Activated T-helper 9 cell treated with anti-CD3 and anti-CD28 coated beads, Interleukin-2, amount 50 U/mL, for 16 hours (primary cell): ENCODE measurements around the gene C1orf105.

Source experiments
- DNase-seq: peaks from one replicate; pipeline ENCODE4 v3.0.0-alpha.2; 2020; ENCODE audit warnings: low read depth

Gene C1orf105

DNA sequence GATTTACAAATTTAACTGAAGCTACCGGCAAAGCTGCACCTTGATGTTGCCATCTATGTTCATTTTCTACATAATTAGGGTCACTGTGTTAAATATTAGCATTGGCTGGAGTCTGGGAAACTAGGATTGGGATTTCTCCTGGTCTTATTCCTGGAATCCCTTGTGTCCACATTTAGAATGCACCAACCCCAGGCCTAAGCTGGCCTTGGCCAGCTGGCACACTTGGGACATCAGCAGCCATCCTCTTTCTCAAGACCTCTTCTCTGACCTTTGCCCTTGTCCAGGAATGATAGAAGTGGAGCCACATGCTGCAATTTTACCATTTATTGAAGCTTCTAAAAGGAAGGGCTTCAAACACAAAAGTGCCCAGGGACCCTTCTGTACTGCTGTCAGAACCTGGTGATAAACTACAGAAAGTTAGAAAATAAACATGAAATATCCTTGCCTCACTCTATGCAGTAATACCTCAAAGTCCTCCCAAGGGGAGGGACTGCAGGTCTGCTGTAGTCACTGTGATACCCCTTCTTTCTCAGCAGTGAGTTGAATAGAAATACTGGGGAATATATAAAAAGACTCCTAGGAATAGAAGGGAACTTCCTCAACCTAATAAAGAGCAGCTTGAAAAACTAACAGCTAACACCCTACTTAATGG, 37.1 kb downstream of the C1orf105 start:
- DNase-seq, result no peak

DNA sequence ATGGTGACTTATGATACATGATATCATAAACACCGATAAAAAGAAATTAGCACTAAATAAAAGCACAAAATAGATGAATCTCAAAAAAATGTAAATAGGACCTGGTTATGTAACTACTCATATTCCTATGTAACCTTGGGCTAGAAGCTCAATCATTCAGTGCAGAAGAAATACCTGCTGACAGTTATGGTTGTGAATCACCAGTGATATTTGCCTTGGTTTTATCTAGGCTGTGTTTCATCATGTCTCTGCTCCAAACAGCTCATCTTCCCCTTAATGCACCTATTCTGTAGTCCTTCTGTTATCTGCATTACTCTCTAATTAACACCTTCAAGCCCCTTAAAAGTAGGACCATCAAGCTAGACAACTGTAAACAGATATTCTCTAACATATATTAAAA, 39.7 kb downstream of the C1orf105 start:
- no peak for DNase-seq

- no peak for DNase-seq
Observed at GRCh38 chr1:172460887-172461315, 40.4 kb downstream of the C1orf105 start.

- no peak for DNase-seq
Observed at GRCh38 chr1:172465617-172466016, 45.1 kb downstream of the C1orf105 start.

GRCh38 chr1:172466795-172467407, 46.4 kb downstream of the C1orf105 start:
- no peak for DNase-seq

- no peak for DNase-seq
Observed at GRCh38 chr1:172467446-172467845, 47.0 kb downstream of the C1orf105 start.

DNA sequence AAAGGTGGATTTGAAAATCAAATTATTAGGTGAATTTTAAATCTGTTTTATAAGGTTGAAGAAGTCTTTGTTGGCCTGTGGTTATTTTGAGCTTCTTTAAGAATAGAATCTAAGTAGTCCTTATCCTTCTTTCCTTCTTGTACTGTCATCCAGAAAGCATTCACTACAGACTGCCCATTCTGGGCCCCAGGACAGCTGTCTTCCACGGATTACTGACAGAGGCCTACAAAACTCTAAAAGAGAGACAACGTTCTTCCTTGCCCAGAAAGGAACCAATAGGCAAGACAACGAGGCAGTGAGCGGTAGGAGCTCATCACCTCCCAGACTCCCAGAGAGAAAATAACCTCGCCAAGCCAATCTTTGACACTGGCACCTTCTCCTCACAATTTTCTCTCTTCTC, 47.8 kb downstream of the C1orf105 start:
- no peak for DNase-seq

DNA sequence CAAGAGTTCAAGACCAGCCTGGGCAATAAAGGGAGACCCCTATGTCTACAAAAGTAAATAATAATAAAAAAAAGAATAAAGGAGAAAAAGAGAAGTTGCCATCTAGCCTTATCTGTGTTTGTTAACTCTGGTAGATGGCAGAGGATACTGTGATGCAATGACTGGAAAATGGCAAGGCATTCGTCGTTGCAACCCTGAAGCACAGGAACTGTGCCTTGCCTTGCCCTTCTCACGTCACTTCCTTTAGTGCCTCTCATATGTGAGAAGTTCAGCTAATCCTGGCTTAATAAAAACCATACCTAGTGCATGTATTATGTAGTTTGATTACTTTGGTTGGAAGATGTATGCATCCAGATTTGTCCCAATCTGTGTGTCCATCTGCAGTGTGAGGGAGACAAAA, 49.2 kb downstream of the C1orf105 start:
- no peak for DNase-seq

DNA sequence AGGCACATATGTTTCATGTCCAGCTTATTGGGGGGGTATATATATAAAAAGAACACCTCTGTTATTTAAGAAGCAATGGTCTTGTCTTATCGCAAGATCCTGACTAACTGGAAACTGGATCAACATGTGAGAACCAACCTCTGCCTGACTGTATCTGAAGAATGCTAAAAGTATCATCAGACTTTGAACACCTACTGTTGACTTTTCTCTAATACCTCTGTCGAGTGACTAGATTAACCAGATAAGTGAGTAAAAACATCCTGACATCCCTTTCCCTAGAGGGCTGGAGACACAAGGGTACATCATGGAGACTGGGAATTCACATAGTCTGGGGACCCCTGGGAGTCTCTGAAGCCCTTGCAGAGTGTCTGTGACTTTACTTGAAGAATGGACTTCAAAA, 49.7 kb downstream of the C1orf105 start:
- no peak for DNase-seq

DNA sequence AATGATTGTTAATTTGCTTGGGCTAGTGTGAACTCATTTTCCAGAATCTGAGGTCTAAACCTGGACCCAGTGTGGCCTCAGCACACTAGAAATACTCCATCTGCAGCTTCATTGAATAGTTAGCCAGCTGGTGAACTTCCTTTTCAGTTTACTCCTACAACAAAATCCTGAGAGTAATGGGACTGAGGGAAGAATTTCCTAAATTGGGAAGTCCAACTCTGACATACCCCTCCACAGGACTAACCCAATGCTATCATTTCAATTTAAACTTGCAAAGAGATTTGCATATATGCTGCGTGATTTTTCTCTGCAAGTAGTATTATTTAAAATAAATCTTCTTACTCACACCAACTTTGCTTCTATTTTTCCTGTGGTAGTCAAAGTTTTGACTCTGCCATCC, 51.2 kb downstream of the C1orf105 start:
- no peak for DNase-seq

- no peak for DNase-seq
Observed at GRCh38 chr1:172472495-172472894, 52.0 kb downstream of the C1orf105 start.

DNA sequence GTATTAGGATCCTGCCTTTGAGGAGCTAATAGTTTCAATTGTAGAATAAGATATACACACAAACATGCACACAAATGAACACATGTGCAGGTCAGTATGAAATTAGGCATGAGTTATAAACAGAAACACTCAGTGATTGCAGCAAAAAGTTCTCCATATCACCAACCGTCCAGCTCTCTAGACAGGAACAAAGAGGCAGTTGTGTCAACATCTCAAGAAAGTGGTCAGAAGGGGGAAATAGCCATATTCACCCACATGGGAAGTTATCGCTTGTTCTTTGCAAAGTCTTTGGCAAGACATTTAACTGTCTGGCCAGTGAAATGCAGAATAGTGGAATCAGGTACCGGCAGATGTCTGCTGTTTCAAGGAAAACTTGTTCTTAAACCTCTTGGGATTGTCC, 52.8 kb downstream of the C1orf105 start:
- no peak for DNase-seq

DNA sequence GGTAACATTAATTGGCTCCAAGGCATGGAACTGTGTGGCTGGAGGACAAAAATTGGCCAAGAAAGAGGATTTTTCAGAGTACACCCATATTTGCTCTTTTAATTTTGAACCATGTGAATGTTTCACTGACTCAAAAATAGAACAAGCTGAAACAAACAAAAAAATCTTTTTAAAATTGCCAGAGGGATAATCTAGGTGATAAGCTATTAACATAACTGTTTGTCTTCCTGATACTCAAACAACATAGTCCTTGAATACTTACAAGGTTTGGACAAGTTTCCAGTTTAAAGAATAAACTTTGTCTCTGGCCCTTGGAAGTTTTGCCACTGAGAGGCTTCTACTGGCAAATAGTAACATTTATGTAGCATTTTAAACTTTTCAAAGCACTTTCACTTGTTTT, 53.4 kb downstream of the C1orf105 start:
- DNase-seq, result no peak

GRCh38 chr1:172476218-172476811, 55.8 kb downstream of the C1orf105 start:
- DNase-seq, result no peak

- no peak for DNase-seq
Observed at GRCh38 chr1:172477216-172477615, 56.7 kb downstream of the C1orf105 start.

DNA sequence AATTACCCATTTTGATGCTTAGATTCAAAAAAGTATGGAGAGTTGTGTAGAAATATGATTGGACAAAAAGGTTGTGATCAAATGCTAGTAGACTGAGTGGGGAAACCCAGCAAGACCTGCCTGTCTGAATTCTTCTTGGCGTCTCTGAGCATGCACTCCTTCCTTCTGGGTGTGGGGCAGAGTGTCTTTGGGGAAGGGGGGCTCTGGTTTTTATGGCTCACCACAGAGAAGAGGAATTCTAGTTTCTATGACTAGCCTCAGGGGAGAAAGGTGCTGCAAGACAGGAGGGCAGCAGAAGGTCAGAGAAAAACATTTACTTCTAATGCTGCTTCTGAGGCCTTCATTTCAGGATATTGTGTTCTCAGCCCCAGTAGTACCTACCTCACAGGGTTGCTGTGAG, 57.3 kb downstream of the C1orf105 start:
- no peak for DNase-seq

DNA sequence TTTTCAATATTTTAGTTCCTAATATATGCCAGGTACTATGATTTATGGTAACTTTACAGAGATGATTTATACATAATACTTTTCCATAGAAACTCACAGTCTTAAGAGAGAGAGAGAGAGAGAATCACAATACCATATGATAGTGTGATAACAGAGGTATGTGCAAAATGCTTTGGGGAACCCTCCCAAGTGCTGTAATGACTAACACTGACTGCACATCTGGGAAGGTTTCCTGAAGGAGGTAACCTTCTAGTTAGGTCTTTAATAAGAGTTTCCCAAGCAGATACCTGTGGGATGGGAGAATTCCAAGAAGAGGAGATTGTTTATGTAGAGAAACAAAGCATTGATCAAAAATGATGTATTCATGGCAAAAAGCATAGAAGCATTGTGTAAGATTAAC, 58.0 kb downstream of the C1orf105 start:
- DNase-seq, result no peak

DNA sequence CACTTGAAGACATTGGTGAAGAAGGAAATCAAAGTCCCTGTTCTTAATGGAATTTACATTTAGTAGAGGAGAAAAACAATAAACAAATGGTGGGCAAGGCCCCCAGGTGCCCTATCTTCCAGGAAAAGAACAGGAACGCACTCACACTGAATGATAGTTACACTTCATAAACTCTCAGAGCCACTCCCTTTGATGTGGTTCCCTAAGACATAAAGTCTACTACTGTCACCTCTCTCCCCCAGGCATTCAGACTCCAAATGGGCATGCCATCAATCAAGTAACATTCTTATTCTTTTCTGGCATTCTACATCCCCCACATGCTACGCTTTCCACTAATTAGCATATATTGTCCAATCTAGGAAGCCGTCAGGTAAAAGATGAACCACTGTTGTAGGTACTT, 59.9 kb downstream of the C1orf105 start:
- DNase-seq, result no peak

DNA sequence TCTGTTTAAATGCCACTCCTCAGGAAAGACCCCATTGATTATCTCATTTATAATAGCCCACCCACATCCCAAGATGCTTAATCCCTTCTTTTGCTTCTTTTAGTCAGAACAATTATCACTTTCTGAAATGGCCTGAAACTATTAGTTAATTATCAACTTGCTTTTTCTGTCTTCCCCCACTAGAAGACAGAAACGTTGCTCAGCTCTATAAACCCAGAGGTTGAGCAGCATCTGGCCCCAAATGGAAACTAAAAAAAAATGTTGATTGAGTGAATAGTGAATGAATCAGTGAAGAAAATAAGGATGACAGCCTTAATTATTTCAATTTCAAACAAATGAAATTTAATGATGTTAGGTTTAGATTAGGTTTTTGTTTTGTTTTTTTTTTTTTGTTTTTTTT, 61.6 kb downstream of the C1orf105 start:
- no peak for DNase-seq

GRCh38 chr1:172483448-172483847, 63.0 kb downstream of the C1orf105 start:
- DNase-seq, result no peak

DNA sequence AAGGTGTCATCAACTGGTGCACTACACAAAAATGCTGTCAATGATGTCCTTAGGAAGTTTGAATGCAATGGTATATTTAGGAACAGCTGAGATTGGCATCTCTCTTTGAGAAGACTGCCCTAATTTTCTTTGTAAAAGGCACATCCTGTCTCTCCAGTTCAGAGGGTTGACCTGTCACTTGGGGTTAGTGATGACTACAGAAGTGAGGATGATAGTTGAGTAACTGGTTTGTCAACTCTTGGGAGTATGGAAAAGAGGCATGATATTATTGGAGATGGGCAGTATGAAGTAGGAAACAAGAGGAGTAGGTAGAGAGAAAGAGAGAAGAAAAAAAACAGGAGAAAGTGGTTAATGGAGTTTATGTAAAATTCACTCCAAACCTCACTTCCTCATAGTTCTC, 63.8 kb downstream of the C1orf105 start:
- no peak for DNase-seq

- no peak for DNase-seq
Observed at GRCh38 chr1:172485626-172486025, 65.1 kb downstream of the C1orf105 start.

DNA sequence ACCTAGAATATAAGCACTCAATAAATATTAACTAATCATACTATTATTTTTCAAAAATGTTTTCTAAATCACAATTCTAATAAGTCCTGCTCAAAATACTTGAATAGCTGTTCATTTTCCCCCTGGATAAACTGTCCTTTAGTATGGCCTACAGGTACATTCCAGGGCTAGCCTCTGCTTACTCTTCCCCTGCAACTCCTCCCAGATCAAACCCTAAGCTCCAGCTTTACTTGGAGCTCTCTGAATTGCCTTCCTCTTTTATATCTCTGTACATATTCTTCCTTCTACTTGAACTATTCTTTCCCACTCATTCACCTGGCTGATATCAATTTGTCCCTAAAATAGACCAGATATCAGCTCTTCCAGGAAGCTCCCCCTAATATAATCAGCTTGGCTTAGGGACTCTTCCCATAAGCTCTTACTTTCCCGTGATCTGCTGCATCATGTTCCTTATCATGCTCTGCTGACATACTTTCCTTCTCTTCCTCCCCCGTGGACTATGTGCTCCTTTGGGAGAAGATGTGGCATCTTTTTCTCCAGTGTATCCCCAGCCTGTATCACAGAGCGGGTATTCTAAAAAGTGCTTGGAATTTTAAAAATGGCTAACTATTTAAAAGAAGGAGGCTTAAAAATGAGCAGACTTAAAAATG, 66.4 kb downstream of the C1orf105 start:
- no peak for DNase-seq
